GM18517 (cell line): ENCODE data around the gene SSPN.

Experiments used
- ATAC-seq: cut with Tn5 transposase; IDR thresholded peaks from one replicate; pipeline ENCODE4 v1.9.1; 2021; ENCODE audit warnings: mild to moderate bottlenecking, moderate library complexity; ENCODE audit not compliant: unreplicated experiment

The SSPN gene

GRCh38 chr12:26187014-26187798 lies 8.2 kb upstream of the SSPN start:
- ATAC-seq, result no peak

- ATAC-seq, result no peak
Measured at GRCh38 chr12:26188127-26188526, 7.2 kb upstream of the SSPN start.

DNA sequence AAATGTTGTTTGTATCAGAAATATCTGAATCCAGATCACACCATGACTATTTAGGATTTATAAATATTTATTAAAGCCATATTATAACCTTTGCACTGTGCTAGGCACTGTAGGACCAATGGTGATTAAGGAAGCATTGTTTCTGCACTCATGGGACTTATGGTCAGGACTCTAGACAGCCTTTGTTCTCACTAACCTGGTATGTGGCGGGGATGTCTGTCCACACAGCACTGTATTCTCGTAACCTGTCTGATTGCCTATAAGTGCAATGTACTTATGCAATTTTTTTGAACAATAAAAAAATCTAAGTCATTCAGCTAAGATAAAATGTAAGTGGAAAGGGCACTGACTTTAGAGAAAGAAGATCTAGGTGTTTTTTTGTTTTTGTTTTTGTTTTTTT lies 6.7 kb upstream of the SSPN start:
- no peak for ATAC-seq

- ATAC-seq, result no peak
Measured at GRCh38 chr12:26192142-26192541, 3.2 kb upstream of the SSPN start.

DNA sequence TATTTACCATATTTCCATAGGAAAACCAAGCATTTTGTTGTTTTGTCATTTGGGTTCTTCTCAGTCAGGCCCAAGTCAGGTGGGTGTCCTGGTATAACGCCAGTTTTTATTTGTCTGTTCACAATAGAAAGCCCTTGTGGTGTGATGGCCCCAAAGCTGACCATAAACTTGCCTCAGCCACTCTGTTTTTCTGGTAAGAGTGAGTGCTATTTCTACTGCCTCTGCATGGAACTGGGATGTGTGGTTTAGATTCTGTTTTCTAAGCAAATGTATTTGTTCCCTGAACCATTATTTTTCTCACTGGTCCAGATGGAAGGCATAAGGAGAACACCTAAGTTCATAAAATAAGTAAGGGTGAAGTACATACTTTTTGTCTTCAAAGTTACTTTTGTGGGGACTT lies 1.8 kb upstream of the SSPN start:
- no peak for ATAC-seq

DNA sequence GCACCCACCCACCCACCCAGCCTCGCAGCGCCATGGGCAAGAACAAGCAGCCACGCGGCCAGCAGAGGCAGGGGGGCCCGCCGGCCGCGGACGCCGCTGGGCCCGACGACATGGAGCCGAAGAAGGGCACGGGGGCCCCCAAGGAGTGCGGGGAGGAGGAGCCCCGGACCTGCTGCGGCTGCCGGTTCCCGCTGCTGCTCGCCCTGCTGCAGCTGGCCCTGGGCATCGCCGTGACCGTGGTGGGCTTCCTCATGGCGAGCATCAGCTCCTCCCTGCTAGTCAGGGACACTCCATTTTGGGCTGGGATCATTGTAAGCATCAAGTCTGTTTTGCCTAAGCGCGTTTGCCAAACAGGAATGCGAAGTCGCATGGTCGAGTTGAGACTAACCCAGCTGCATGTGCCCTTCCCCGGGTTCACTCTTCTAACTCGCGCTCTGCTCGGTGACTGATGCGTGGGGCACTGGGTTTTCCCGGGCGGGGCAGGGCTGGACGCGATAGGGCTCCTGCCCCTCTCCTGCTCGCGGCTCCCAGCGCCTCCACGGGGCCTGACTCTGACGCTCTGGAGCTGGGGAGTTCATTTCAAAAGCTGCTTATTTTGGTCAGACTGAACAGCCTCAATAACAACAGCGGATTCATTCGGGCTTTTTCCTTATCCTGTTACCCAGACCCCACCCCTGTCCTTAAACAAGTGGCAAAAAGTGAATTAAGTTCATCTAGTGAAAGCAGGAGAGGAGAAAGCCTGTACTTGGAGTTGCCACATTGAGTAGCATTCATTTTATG lies 458 bp downstream of the SSPN start:
- peak; percentile 64 for ATAC-seq

DNA sequence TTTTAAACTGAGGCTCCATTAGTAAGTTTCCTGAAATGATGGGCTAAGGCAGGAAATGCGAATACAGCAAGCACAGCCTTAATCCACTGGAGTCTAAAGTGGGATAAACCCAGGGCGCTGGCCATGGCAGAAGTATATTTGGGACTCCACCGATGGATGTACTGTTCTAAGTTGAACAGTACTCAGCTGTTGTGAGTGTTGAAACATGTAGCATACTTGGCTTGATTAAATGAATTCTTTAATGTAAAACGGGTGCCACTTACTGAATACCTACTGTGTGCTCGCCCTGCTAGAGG lies 996 bp downstream of the SSPN start:
- no peak for ATAC-seq

DNA sequence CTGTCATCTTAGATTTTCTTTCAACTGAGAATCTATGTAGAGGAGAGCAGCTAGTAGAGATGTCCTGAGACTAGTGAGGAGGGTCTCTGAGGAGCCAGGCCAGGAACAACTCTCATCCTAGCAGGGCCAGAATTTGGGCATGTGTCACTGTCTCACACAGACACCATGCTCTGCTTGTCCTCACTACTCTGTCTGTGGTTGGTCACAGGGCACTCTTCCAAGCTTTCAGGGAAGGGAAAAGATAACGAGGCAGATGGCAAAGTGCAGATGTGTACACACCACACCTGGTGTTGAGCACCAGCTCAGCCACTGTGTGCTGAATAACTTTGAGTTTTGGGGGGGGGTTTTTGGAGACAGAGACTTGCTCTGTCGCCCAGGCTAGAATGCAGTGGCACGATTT lies 2.5 kb downstream of the SSPN start:
- ATAC-seq, result no peak

DNA sequence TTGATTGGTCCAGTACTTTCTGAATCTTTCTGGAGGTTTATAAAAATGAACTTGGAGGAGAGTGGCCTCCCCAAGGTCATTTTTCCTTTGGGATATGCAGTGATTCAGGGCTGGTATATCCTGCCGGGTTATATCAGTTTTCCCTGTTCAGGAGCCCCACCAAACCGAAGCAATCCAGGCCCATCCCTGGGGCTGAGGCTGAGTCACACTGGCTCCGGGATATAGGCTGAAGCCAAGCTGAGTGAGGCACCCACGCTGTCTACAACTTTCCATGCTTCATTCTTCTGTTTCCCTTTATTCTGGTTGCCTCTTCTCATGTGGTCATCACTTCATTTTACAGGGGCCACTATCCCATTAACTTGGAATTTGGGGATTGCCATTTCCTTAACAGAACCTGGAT lies 3.4 kb downstream of the SSPN start:
- ATAC-seq, result no peak

DNA sequence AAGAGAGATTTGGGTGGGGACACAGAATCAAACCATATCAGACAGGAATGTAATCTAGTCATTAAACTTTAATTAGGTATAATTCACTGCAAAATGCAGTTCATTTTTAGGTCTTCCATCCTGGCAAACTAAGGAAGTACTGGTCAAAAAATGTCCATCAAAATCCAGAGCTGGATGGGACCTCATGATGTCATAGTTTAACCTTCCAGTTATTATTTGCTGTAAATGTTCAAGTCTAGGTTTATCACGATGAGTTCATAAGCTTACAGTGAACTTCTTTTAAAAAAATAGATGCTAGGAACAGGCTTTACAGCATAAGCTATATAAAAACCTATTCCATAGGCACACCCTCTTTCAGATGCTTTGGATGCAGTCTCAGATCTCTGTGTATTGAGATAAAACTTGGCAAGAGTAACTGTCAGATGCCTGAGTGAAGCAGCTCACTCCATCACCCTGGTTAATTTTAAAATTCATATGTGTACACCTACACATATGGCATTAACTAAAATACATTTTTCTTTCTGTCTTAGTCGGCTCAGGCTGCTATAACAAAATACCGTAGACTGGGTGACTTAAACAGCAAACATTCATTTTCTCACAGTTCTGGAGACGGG lies 7.9 kb downstream of the SSPN start:
- ATAC-seq, result no peak

- ATAC-seq, result no peak
Measured at GRCh38 chr12:26204612-26205289, 9.4 kb downstream of the SSPN start.

DNA sequence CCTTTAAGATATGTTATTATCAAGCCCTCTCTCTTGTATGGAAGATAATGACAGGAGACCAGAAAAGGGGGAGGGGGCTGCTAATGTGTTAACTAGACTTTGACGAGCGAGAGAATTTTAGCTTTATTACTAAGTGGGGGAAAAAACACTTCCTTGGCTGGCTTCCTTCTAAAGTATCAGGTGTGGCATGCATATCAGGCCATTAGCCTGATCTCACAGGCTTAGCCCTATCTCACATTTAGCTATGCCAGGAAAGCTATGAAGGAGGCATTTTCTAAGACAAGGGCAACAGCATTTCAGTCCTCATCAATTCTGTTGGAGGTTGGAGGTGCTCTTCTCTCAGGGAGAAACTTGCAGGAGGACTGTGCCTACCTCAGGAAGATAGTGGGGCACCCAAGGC lies 9.9 kb downstream of the SSPN start:
- ATAC-seq, result no peak

DNA sequence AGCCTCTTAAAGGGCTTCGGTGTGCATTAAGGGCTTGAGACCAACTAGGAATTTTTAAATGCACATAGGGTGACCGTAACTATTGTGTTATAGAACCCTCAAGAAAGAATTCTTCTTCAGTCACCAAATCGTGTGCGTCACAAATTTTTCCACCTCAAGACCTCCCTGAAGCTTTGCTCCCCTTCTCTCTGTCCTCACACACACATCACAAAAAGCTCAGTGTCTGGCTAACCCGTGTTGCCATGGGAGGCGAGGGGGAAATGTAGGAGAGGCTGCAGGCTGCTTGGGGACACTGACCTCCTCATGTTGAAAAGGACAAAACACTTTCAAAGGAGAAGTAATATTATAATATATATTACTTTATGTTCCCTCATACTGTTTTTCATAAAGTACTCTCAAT lies 10.6 kb downstream of the SSPN start:
- ATAC-seq, result no peak

GRCh38 chr12:26211331-26211730 lies 16.0 kb downstream of the SSPN start:
- no peak for ATAC-seq

- ATAC-seq, result no peak
Measured at GRCh38 chr12:26212396-26212795, 17.0 kb downstream of the SSPN start.

DNA sequence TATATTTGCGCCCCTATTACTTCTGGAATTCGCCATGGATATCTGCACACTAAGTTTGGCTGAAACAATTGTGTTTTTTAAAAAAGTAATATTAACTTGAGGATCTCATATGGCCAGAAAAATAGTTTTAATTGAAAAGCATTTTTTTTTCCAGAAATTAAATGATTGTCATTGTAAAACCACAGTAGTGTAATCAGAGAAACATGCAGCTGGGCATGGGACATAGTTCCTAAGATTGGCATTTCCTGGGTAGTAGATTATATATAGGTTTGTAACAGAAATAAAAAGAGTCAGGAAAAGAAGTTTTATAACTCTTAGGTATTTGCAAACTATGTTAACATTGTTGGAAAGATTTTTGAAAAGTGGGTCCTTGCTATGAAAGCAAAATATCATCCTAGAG lies 17.6 kb downstream of the SSPN start:
- ATAC-seq, result no peak

- ATAC-seq, result no peak
Measured at GRCh38 chr12:26214121-26214520, 18.7 kb downstream of the SSPN start.

GRCh38 chr12:26219736-26220135 lies 24.4 kb downstream of the SSPN start:
- no peak for ATAC-seq

DNA sequence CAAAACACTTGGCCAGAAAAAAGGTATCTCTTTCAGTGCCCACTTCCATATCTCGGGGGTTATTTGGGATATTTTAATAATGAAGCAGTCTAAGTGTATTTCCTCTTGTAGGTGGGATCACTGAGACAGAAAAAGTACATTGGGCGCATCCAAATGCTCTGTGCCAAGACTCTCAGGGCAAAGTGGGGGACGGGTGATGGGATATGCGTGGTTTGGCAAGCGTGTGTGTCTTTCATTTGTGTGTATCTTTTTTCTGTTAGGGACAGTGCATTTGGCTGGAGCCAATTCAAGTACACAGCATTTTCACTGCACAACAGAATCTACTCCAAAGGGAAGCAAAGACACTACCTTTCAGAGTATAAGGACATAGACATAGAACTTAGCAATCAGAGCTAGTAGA lies 29.3 kb downstream of the SSPN start:
- ATAC-seq, result no peak

DNA sequence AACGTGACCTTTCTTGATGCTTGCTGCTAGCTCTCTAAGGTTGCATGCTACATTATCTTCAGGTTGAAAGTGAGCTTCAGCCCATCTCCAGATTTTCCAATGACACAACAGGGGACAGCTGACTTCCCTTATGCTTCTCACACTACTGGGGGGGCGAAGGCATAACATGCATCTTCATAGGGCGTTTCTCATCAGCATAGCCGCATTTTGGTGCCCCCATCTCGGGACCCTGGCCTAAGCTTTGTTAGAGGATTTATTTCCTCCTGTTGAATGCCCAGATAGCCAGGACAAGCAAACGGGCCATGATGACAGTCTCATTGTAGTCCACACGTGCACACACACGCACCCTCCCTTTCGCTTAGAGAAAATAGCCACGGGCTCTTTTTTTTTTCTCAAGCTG lies 30.7 kb downstream of the SSPN start:
- no peak for ATAC-seq

- ATAC-seq, result no peak
Measured at GRCh38 chr12:26226629-26227360, 31.4 kb downstream of the SSPN start.
